Stimulated activated CD4-positive, alpha-beta T cell treated with anti-CD3 and anti-CD28 coated beads, Interleukin-12 subunit alpha, Interleukin-12 subunit beta, amount 100 ng/mL, for 4 hours (primary cell): ENCODE measurements around the gene U2AF2.
A peak's percentile ranks its signal among the peaks of the same experiment; 100 is the strongest.

ENCODE experiments used
- DNase-seq: peaks from one replicate; pipeline ENCODE4 v3.0.0-alpha.2; 2020

U2AF2 gene

DNA sequence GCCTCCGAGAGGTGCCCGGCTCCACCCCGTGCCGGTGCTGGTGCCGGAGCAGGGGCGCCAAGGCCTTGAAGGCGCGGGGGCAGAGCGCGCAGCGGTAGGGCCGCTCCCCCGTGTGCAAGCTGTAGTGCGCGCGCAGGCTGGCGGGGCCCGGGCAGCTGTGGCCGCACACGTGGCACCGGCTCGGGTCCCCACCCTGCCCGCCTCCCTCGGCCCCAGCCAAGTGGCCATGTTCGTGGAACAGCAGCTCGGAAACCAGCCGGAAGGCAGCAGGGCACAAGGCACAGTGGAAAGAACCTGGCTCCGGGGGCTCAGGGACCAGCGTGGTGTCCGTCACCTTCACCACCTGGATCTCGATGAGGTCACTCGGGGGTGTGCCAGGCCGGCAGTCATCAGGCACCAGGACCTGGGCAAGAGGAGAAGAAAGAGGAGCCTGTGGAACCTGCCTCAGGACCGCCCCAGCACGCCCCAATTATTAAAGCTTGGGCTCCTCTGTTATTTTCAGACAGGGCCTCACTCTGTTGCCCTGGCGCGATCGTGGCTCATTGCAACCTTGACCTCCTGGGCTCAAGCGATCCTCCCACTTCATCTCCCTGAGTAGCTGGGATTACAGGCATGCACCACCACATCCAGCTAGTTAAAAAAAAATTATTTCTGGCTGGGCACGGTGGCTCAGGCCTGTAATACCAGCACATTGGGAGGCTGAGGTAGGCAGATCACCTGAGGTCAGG is 32.4 kb upstream of the U2AF2 start:
- no peak for DNase-seq

DNA sequence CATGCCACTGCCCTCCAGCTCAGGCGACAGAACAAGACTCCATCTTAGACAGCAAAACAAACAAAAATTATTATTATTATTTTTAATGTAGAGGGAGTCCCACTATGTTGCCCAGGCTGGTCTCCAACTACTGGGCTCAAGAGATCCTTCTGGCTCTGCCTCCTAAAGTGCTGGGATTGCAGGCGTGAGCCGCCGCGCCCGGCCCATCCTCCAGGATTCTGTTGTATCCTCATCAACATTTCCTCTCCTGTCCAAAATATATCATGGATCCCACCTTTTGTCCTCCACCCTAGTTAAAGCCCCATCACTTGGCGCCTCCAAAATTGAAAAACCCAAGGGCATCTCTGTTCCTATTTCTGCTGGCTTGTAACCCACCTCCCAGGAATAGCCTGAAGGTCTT is 31.7 kb upstream of the U2AF2 start:
- no peak for DNase-seq

DNA sequence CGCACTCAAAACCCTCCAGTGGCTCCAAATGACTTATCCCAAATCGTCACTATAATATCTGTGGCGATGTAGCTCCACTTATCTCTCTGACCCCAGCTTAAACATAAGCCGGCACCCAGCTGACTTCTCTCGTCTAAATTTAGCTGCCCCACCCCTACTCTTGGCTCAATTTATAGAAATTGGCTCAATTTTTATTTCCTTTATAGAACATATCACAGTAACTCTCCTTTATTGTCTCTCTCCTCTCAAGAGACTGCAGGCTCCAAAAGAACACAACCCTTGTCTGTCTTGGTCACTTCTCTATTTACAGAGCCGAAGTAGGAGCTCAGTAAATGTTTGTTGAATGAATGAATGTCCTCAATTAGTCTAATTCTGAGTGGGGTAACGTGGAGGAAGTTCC is 31.3 kb upstream of the U2AF2 start:
- DNase-seq, result no peak

DNA sequence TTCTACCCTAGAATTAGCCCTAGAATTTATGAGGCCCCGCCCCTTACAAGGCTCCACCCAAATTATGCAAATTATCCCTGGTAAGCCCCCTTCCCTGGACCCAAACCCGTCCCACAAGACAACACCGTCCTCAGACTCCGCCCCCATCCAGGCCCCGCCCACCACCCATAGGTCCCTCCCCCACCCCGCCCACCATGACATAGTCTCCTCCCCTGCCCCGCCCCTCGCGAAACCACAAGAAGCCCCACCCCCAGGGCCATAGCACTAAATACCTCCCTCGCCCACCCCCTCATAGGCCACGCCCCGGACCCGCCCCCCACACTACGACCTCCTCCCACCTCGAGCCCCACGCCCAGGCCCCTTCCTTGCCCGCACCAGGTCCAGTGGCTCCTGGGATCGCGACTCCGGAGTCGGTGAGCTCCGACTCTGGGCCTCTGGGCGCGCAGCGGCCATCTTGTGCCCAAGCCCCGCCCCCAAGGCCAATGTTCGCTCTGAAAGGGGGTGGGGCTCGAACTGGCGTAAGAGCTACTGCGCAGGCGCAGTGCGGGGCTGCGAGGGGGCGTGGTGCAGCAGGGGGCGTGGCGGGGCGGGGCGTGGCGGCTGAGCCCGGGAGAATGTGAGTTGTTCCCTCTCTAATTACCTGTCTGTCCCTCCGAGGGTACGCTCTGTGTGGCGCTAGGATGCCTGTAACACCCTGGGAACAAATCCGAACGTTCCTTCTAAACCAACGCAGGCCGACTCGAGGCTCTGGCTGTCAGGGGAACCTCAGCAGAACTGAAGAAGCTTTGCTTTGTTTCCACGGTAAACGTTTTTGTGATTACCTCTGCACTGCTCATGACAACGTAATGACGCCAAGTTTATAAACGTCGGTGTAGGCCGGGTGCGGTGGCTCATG is 30.5 kb upstream of the U2AF2 start, which contains the start of gene ZNF784:
Gene ZNF784 (minus strand): TSS at position 458 of the 895 bp plus-strand sequence. CDS start 5 bp downstream, at position 453.
- peak; percentile 95 for DNase-seq

DNA sequence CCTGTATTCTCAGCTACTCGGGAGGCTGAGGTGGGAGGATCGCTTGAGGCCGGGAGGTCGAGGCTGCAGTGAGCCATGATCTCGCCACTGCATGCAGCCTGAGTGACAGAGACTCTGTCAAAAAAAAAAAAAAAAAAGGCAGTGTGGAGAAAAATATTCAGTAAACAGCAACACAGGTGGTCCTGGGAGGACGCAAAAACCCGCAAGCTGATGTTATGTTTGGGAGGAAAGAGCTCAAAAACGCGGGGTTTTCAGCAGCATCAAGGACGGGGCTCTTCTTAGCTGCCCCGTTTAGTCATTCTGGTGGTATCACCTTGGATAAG is 29.9 kb upstream of the U2AF2 start:
- DNase-seq, result no peak

DNA sequence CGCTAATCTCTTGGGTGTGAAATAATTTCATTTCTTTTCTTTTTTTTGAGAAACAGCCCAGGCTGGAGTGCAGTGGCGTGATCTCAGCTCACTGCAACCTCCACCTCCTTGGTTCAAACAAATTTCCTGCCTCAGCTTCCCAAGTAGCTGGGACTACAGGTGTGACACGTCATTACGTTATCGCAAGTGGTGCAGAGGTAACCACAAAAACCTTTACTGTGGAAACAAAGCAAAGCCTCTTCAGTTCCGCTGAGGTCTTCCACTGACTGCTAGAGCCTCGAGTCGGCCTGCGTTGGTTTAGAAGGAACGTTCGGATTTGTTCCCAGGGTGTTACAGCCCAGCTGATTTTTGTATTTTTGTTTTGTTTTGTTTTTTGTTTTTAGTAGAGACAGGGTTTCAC is 28.5 kb upstream of the U2AF2 start:
- no peak for DNase-seq

DNA sequence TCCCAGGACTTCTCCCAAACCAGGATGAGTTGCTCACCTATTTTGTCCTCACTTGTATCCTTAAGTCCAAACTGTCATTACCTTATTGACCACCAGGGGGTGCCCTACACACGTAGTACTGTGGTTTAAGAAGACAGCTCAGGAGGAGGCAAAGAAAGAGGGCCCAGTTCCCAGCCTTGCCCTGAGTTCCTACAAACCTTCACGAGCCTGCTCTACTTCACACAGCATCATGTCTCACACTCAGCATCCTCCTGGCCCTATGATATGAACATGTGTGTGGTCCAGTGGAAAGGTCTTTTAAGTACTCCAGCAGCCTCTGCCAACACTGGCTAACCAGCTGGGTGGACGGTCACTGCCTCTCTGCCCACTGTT is 22.4 kb upstream of the U2AF2 start:
- peak; percentile 78 for DNase-seq

DNA sequence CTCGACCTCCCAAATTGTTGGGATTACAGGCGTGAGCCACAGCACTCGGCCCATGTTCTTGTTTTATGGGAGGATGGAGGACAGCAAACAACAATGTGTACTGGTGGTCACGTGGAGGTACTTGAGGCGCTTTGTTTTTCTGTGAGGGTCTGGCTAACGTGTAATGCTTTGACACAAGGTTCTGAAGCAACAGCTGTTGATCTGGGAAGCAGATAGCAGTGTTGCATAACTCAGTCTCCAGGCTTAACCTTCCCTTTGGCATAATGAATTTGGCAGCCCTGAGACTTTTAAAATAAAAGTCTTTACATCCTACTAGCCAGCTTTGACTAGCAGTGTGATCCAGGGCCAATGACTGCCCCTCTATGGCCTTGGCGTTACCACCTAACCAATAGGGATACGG is 21.0 kb upstream of the U2AF2 start:
- no peak for DNase-seq

DNA sequence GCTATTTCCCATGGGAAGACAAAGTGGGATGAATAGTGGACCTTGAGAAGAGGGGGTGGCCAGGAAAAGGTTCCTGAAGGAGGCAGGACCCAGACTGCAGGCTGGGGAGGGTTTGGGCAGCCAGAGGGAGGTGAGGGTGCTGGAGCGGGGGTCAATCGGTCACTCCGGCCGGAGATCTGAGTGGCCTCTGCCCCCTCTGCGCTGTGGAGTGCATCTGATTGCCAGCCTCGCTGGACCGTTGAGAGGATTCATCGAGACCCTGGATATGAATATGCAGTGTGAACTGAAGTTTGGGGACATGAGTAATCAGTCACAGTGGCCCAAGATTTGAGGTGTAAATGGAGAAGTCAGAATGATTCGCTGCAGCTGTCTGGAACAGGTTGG is 19.5 kb upstream of the U2AF2 start:
- no peak for DNase-seq

DNA sequence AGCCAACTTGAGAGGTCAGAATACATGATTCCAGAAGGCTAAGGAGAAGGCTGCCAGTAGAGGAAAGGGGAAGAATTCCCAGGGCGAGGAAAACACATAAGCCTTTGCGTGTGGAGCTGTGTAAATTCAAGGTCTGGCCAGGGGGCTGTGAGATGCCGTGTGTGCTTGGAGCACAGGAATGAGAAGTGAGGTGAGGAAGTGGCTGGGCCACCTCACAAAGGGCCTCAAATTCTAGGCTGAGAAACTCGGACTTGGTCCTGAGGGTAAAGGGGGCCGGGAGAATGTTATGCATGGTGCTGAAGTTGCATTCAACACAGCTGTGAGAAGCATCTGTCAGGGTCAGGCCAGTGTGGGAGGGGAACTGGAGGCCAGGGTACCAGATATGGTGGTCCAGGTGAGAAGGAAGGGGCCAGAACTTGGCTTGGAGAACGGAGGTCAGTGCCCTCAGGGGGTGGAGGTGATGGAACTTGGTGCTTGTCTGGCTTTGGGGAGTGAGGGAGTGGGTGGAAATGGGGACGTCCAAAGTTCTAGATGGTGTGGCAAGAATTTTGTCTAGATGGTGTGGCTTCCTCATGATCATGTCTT is 18.9 kb upstream of the U2AF2 start:
- no peak for DNase-seq

DNA sequence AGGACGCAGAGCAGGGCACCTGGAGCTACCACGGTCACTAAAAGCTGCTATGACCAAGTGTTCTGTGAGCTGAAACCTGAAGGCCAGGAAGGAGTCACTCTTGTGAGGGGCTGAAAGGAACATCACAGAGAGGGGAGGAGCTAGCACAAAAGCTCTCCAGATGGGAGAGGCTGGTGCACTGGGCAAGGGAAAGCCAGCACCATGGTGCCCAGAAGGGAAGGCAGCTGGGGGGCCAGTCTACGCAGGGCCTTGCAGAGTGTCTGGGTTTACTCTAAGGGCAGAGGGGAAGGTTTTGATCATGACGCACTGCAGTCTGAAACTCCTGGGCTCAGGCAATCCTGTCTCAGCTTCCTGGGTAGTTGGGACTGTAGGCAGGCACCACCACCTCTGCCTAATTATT is 18.1 kb upstream of the U2AF2 start:
- no peak for DNase-seq

DNA sequence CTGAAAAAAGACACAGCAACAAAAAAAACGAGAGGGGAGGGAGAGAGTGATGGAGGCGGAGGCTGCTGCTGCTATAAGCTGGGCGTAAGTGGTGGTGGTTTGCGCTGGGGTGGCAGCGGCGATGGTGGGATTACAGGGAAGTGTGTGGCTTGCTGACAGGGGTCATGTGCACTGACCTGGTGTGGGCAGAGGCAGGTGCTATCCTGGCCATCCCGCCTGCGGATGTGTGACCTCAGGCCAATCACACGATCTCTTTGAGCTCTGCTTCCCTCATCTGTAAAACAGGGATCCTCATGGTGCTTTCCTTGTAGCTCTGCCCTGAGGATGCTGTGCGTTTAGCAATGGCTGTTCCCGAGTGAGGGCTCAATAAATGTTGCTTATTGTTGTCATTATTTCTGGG is 17.3 kb upstream of the U2AF2 start:
- DNase-seq, result no peak

DNA sequence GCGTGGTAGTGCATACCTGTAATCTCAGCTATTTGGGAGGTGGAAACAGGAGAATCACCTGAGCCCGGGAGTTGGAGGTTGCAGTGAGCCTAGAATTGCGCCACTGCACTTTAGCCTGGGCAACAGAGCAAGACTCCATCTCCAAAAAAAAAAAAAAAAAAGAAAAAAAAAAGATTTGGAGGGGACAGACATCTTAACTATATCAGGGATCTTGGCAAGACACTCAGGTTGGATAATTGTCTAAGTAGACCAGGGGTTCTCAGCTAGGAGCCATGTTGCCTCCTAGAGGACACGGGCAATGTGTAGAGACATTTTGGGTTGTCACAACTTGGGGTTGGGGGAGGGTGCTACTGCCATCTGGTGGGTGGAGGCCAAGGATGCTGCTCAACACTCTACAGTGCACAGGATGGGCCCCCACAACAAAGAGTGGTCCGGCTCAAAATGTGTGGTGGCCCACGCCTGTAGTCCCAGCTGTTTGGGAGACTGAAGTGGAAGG is 15.9 kb upstream of the U2AF2 start:
- peak; percentile 48 for DNase-seq

DNA sequence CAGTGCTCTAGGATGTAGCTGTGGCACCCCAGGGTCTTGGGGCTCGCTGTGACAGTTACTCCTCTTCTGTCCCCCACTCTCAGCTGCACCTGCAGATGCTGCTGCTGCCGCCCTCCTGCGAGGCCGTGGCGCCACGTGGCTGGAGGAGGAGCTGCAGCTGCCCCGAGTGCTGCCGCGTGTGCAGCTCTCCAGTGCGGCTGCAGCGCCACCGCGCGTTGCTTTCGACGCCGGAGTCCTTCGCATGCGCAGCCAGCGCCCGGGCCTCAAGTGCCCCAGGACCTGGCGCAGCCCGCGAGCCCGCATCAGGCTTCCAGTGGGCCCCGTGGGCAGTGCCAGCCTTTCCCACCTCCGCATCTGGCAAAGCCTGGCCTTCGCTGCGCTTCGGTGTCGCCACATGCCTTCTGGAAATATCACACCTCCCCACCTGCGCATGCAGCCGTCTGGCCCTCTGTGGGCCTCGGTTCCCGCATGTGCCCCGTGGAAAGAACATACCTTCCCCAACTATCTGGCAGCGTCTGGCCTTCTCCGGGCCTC is 14.7 kb upstream of the U2AF2 start:
- peak; percentile 62 for DNase-seq

DNA sequence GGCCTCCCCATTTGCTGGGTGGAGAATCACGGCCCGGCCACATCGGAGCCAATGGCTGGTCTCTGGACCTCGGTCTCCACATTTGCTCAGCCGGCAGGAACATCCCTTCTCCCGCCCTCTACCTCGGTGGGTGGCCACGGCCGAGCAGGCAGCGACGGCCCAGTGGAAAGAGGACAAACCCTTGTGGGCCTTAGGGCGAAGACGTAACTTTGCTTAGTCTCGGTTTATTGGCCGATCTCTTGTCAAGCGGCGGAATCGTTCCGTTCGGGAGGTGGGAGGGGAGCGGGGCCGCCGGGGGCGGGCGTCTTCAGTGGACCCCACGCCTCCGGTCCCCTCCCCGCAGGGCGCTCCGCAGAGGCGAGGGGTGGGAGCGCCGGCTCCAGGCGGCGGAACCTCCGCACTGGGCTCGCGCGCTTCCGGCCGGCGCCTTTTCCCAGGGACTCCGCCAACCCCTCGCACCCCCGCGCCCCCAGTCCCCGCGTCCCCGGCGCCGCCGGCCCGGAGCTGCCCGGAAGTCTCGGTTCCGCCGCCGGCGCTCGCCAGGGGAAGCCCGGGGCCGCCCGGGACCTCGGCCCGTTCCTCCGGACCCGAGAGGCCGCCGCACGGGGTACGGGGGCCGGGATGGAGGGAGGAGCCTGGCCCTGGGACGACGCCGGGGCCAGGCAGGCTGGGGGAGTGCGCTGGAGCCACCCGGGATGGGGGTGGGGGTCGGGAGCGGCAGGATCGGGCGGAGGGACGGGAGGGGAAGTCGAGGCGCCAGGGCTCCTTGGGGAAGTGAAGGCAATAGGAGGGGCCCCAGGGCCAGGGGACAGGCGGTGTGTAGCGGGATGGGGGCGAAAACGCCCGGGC is 14.0 kb upstream of the U2AF2 start, which contains the start of gene ZNF580:
Gene ZNF580 (plus strand): TSS at position 426 of the 849 bp plus-strand sequence. CDS start 1,507 bp downstream, outside the sequence.
- DNase-seq, result peak; percentile 72

DNA sequence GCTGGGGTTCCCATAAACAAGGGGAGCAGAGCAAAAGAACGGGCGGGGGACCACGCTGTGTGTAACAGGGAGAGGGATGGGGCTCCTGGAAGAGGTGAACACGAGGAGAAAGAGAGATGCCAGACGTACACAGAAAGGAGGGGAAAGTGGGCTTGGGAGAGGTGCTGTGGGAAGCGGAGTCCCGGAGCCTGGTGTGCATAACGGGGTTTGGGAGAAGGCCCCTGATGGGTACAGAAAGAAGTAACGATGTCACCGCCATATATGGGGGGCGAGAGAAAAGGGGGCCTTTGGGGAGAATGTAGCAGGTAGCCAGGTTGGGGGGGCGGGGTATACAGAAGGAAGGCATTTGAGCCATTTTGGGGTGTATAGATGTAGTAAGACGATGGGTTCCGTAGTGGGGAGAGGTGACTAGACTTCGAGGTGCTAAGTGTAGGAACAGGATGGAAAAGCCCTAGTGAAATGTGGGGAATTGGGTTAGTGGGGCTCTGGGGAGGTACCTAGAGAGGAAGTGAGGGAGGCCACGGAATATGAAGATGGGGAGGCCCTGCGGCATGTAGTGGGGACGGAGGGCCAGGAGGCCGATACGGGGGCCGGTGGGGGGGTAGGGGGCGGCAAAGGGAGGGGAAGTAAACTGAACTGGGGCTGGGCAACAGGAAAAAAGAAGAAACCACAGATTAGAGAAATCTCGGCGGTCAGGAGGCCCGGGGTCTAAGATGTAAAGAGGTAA is 13.2 kb upstream of the U2AF2 start:
- DNase-seq, result peak; percentile 37

DNA sequence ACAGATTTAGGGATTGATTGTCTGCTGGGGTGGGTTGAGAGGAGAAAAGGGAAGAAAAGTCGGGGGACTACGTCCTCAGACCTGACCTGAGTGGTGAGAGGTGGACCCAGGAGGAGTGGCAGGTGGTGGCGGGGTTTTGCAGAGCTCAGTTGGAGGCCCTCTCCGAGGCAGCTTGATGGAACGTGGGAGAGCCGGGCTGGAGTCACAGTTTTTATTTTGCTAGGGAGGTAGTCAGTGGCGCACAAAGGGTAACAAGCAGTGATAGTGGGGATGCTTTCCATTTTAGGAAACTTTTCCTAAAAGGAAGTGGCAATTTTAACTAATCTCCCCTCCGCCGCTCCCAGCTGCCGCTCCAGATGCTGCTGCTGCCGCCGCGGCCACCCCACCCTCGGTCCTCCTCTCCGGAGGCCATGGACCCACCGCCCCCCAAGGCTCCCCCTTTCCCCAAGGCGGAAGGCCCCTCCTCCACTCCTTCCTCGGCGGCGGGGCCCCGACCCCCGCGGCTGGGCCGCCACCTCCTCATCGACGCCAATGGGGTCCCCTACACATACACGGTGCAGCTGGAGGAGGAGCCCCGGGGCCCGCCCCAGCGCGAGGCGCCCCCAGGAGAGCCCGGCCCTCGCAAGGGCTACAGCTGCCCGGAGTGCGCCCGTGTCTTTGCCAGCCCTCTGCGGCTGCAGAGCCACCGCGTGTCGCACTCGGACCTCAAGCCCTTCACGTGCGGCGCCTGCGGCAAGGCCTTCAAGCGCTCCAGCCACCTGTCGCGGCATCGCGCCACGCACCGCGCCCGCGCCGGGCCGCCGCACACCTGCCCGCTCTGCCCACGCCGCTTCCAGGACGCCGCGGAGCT is 12.5 kb upstream of the U2AF2 start:
- peak; percentile 46 for DNase-seq

DNA sequence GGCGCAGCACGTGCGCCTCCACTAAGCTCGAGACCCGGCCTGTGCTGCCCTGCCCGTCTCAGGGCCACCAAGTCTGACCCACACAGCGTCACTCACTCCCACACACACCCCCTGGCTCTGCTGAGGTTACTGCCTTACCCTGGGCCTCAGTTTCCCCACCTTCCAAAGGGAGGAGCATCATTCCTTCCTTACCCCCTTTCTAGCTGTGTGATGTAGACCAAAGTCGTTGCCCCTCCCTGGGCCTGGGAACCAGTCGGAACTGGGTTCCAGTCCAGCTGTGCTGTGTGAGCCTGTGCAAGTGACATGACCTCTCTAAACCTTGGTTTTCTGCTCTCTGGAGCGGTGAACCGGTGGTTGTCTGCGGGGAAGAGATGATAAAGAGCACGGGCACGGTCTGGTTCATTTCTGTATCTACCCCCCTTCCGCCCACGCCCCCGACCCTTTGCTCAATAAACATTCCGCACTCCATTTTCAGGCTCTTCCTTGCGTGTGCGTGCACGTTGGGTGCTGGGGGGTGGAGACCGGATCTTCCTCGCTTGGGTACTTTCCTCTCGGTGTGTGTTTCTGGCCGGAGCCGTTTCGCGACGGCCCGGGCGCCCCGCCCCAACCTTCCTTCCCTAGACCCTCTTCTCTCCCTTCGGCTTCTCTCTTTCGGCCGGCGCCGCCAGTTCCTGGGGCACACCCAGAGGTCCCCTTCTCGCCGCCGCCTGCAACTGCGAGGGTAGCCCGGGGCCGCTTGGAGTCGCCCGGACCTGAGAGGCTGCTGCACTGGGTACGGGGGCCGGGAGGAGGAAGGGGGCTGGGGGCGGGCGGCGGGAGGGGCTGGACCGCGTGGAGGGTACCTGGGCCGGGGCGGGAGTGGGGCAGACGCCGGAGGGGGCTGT is 11.6 kb upstream of the U2AF2 start, which contains the start of gene ZNF581:
Gene ZNF581 (plus strand): TSS at position 647 of the 884 bp plus-strand sequence. CDS start 923 bp downstream, outside the sequence.
- peak; percentile 81 for DNase-seq

DNA sequence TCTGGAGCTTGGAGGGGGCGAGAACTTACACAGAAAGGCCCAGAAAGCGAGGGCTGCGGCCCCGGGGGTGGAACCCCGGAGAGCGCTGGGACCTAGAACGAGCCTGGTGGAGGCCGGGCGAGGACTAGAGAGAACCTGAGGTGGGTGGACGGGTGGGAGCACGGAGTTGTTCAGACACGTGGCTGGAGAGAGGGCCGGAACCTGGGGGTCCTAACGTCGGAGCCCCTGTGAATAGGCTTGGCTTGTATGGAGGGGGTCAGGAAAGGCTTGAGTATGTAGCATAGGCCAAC is 11.0 kb upstream of the U2AF2 start:
- DNase-seq, result no peak
